ENCODE measurements around the gene HIRA. TPM values are rescaled to one million over a fixed set of nuclear protein-coding genes. Genes with fewer than 3 reads are reported as not detected.

The HIRA gene
- total and polyA plus RNA-seq, 2 experiments from 2014 or later = 9.4 to 58.3 TPM

GRCh38 chr22:19470010-19470409, 38.5 kb upstream of the HIRA start:
- no peak overlapping the region for H3K4me2 ChIP-seq
- H3K36me3 ChIP-seq (ENCODE audit: insufficient read depth) = peaks cover 39% of the 10 kb centered on the region
- H4K20me1 ChIP-seq (replicated peaks; ENCODE audit: insufficient read depth) = peaks cover 11% of the 10 kb centered on the region
- DNase-seq (ENCODE audit: low spot score) (no peak), ATAC-seq (no peak)
- H3K4me1 ChIP-seq (ENCODE audit: insufficient read depth) = no peaks in the 10 kb centered on the region
- no peaks in the 10 kb centered on the region for H3K4me1 Mint-ChIP-seq
- H3K36me3 Mint-ChIP-seq (ENCODE audit: low read depth) = peaks cover 84% of the 10 kb centered on the region
- H2AFZ ChIP-seq = no peak overlapping the region
- peaks cover 13% of the 10 kb centered on the region for H3K79me2 ChIP-seq (replicated peaks; ENCODE audit: insufficient read depth)
- H3K4me3 Mint-ChIP-seq = no peak overlapping the region; the same call in 2 of the 3 replicates
- H3K27me3 ChIP-seq (ENCODE audit: insufficient read depth) = no peaks in the 10 kb centered on the region
- H3K9me2 ChIP-seq (ENCODE audit: insufficient read depth) = no peaks in the 10 kb centered on the region
- H3K27ac Mint-ChIP-seq = no peak overlapping the region
- H3K27ac ChIP-seq (ENCODE audit: low read depth) = no peak overlapping the region
- H3K27me3 Mint-ChIP-seq (ENCODE audit: insufficient read depth, low read depth, poor library complexity) = no peaks in the 10 kb centered on the region
- TF ChIP-seq REST (IDR thresholded peaks at IDR 0.05; ENCODE audit: unreplicated experiment) (no peak), ZNF114 (CRISPR knock-in tag; IDR thresholded peaks at IDR 0.05) (no peak), JUNB (IDR thresholded peaks at IDR 0.05; ENCODE audit: unreplicated experiment) (no peak), POLR2AphosphoS5 (IDR thresholded peaks at IDR 0.05; ENCODE audit: low read depth) (no peak), NANOG (IDR thresholded peaks at IDR 0.05; ENCODE audit: borderline replicate concordance) (no peak), CTCF (conservative IDR thresholded peaks at IDR 0.05; ENCODE audit: low read depth in 2 of 2) (no peak), CREB1 (CRISPR knock-in tag; IDR thresholded peaks at IDR 0.05; ENCODE audit: low read depth) (no peak), EZH2 (IDR thresholded peaks at IDR 0.05; ENCODE audit: low read depth, unreplicated experiment) (no peak), ZNF331 (CRISPR knock-in tag; IDR thresholded peaks at IDR 0.05; ENCODE audit: low read depth) (no peak), ZNF462 (CRISPR knock-in tag; IDR thresholded peaks at IDR 0.05) (no peak), ETS1 (IDR thresholded peaks at IDR 0.05) (no peak), EZH2phosphoT487 (IDR thresholded peaks at IDR 0.05; ENCODE audit: unreplicated experiment) (no peak), STAT1 (IDR thresholded peaks at IDR 0.05; ENCODE audit: unreplicated experiment) (no peak)
- no peaks in the 10 kb centered on the region for H3F3A ChIP-seq (replicated peaks; ENCODE audit: low read depth)
- no peak overlapping the region for H3K4me3 ChIP-seq
- H3K9me3 Mint-ChIP-seq = no peaks in the 10 kb centered on the region
